ENCODE measurements around the gene KLHDC7B. TPM values are rescaled to one million over a fixed set of nuclear protein-coding genes. Genes with fewer than 3 reads are reported as not detected.

The KLHDC7B gene
- polyA plus RNA-seq, 1 experiment = 0.04 TPM

DNA sequence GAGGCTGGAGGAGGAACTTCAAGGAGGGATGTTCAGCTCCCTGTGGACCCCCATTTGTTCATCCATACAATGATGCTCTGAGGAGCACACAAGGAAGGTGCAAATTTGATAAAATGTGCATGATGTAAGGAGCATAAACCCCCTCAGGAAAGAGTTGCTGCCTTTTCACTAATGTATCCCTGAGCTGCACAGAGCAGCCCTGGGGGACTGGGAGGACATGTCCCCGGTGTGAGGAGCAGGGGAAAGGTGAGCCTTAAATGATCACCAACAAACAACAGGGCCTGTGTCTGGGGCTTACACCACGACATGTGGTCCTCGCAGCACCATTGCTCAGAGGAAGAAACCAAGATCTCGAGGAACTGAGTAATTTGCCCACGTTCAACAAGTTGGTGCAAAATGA, 51.4 kb downstream of the KLHDC7B start:
- DNase-seq (ENCODE audit: low read depth, low spot score) = no peak
- CTCF ChIA-PET = interaction anchor here (1.3 kb wide), 1 partner anchor 71 kb away, joined by 3 read pairs; the partner anchor contains the start of gene SCO2
- POLR2A ChIA-PET = no interaction called here

DNA sequence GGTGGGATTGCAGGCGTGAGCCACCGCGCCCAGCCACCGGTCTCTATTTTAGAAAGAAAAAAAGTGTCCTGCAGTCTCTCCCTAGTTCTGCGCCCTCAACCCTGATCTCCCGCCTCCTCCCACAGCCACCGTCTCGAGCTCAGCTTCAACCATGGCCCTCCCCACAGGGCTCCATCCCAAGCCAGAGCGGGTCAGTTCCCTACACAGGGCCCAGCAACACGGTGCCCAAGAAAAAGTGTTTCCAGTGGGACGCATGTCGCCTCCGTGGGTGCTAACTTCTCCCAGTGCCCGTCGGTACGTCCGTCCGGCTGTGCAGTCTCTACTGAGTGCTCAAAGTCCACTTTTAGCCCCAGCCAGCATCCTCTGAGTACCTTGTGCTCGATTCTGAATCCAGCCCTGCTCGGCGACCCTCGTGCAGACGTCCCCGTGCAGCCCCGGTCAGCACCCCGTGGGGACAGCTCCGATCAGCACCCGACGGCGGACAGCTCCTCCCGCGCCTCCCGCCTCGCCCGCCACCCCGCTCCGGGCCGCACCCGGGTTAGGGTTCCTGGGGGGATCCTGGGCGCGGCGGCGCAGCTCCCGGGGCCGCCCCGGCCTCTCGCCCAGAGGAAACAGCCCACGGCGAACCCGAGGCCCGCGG, 54.2 kb downstream of the KLHDC7B start:
- no peaks in the 10 kb centered on the region; the same call in 1 of the 2 replicates for H3K9me3 ChIP-seq (ENCODE audit: control insufficient read depth, insufficient read depth, low read length)
- H3K27me3 ChIP-seq (ENCODE audit: control insufficient read depth, insufficient read depth, low read length) = peaks cover 47% of the 10 kb centered on the region
- CTCF ChIA-PET = no interaction called here
- POLR2A ChIA-PET = interaction anchor here (0.6 kb wide), 1 partner anchor 74 kb away, joined by 3 read pairs; the partner anchor contains the start of gene SCO2
- DNase-seq (ENCODE audit: low read depth, low spot score) = no peak
- TF ChIP-seq, protein P1, sequence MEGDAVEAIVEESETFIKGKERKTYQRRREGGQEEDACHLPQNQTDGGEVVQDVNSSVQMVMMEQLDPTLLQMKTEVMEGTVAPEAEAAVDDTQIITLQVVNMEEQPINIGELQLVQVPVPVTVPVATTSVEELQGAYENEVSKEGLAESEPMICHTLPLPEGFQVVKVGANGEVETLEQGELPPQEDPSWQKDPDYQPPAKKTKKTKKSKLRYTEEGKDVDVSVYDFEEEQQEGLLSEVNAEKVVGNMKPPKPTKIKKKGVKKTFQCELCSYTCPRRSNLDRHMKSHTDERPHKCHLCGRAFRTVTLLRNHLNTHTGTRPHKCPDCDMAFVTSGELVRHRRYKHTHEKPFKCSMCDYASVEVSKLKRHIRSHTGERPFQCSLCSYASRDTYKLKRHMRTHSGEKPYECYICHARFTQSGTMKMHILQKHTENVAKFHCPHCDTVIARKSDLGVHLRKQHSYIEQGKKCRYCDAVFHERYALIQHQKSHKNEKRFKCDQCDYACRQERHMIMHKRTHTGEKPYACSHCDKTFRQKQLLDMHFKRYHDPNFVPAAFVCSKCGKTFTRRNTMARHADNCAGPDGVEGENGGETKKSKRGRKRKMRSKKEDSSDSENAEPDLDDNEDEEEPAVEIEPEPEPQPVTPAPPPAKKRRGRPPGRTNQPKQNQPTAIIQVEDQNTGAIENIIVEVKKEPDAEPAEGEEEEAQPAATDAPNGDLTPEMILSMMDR (IDR thresholded peaks at IDR 0.05; ENCODE audit: low read depth, low read length) = no peak
- H3K27ac ChIP-seq (ENCODE audit: low read depth, low read length) = no peak overlapping the region
- 0 out of 2 replicates have a peak overlapping the region, but pooled peaks have one; percentile 2 for H3K4me3 ChIP-seq (ENCODE audit: low read depth, low read length)

More for the DNA sequence above, 51.4 kb downstream of the KLHDC7B start:
- H3K27me3 ChIP-seq (ENCODE audit: control insufficient read depth, insufficient read depth, low read length) = peaks cover 33% of the 10 kb centered on the region
- H3K27ac ChIP-seq (ENCODE audit: low read depth, low read length) = no peak overlapping the region
- TF ChIP-seq, protein P1 (IDR thresholded peaks at IDR 0.05; ENCODE audit: low read depth, low read length) = no peak
- H3K9me3 ChIP-seq (ENCODE audit: control insufficient read depth, insufficient read depth, low read length) = no peaks in the 10 kb centered on the region; the same call in 1 of the 2 replicates
- H3K4me3 ChIP-seq (ENCODE audit: low read depth, low read length) = no peak overlapping the region

DNA sequence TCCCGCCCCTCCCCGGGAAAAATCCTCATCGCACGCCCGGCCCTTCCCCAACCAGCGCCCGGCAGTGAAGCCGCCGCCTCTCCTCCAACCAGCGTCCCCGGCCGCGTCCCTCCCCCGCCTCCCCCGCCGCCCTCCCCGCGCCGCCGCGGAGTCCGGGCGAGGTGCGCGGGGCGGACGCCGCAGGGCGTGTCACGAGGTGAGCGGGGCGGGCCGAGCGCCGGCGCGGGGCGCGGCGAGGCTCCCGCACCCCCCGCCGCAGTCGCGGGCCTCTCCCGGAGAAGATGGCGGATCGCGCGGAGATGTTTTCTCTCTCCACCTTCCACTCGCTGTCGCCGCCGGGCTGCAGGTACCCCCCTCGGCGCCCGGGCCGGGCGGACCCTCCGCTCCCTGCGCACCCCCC, 54.8 kb downstream of the KLHDC7B start, which contains the start of gene MAPK8IP2:
MAPK8IP2 (plus strand) TSS at position 256 of the 400 bp plus-strand sequence; CDS start at position 282, 26 bp downstream.
- Histone ChIP-seq H3K4me3 (ENCODE audit: low read depth, low read length) (peak within 1 kb of the TSS; percentile 22; the same call in 1 of the 2 replicates), H3K9me3 (ENCODE audit: control insufficient read depth, insufficient read depth, low read length) (no peaks in the 10 kb centered on the region; the same call in 1 of the 2 replicates), H3K27ac (ENCODE audit: low read depth, low read length) (no peak within 1 kb of the TSS), H3K27me3 (ENCODE audit: control insufficient read depth, insufficient read depth, low read length) (peaks cover 51% of the 10 kb centered on the region)
- CTCF ChIA-PET = no interaction called here
- POLR2A ChIA-PET = no interaction called here
- TF ChIP-seq, protein P1 (IDR thresholded peaks at IDR 0.05; ENCODE audit: low read depth, low read length) = no peak
- no peak for DNase-seq (ENCODE audit: low read depth, low spot score)

Other genes with a start within 250 kb of the KLHDC7B start
- 68.0 and 110 TPM in 2 replicates for gene PLXNB2, start 238.3 kb upstream of the KLHDC7B start, polyA plus RNA-seq (2011; rRNA removed)
- gene DENND6B, start 218.9 kb upstream of the KLHDC7B start, polyA plus RNA-seq (2011; rRNA removed) = 2.4 and 3.8 TPM in 2 replicates
- gene PPP6R2, start 202.6 kb upstream of the KLHDC7B start, polyA plus RNA-seq (2011; rRNA removed) = 26.6 and 35.0 TPM in 2 replicates
- 16.4 and 20.5 TPM in 2 replicates for gene SBF1, start 70.9 kb upstream of the KLHDC7B start, polyA plus RNA-seq (2011; rRNA removed)
- 3.1 and 3.6 TPM in 2 replicates for gene ADM2, start 64.4 kb upstream of the KLHDC7B start, polyA plus RNA-seq (2011; rRNA removed)
- gene MIOX, start 59.0 kb upstream of the KLHDC7B start, polyA plus RNA-seq (2011; rRNA removed) = 0.14 and 0.22 TPM in 2 replicates
- 25.7 and 46.6 TPM in 2 replicates for gene LMF2, start 38.2 kb upstream of the KLHDC7B start, polyA plus RNA-seq (2011; rRNA removed)
- gene NCAPH2, start 37.7 kb upstream of the KLHDC7B start, polyA plus RNA-seq (2011; rRNA removed) = 10.4 and 13.2 TPM in 2 replicates
- gene SCO2, start 20.3 kb upstream of the KLHDC7B start, polyA plus RNA-seq (2011; rRNA removed) = 0.15 and 0.60 TPM in 2 replicates
- gene TYMP, start 15.9 kb upstream of the KLHDC7B start, polyA plus RNA-seq (2011; rRNA removed) = 2.9 and 3.6 TPM in 2 replicates
- gene SYCE3, start 17.0 kb downstream of the KLHDC7B start, polyA plus RNA-seq (2011; rRNA removed) = not detected in 2 replicates
- gene CPT1B, start 32.5 kb downstream of the KLHDC7B start, polyA plus RNA-seq (2011; rRNA removed) = 0.99 and 1.2 TPM in 2 replicates
- 22.5 and 28.2 TPM in 2 replicates for gene CHKB, start 37.0 kb downstream of the KLHDC7B start, polyA plus RNA-seq (2011; rRNA removed)
- 0.14 and 0.16 TPM in 2 replicates for gene MAPK8IP2, start 54.9 kb downstream of the KLHDC7B start, polyA plus RNA-seq (2011; rRNA removed)
- gene ARSA, start 82.3 kb downstream of the KLHDC7B start, polyA plus RNA-seq (2011; rRNA removed) = 14.3 and 22.0 TPM in 2 replicates
- gene SHANK3, start 126.9 kb downstream of the KLHDC7B start, polyA plus RNA-seq (2011; rRNA removed) = 0.47 and 0.63 TPM in 2 replicates
- gene ACR, start 192.3 kb downstream of the KLHDC7B start, polyA plus RNA-seq (2011; rRNA removed) = not detected in 2 replicates
- gene RABL2B, start 237.7 kb downstream of the KLHDC7B start, polyA plus RNA-seq (2011; rRNA removed) = 31.4 and 31.5 TPM in 2 replicates

Measured in AG04450 (cell line).